GM03348 (cell line): ENCODE data around the gene FBLN2.

Experiments
- DNase-seq: peaks from one replicate; pipeline ENCODE4 v3.0.0; 2012; ENCODE audit warnings: low spot score

FBLN2 gene

GRCh38 chr3:13582366-13583250, 33.7 kb downstream of the FBLN2 start:
- DNase-seq = no peak

DNA sequence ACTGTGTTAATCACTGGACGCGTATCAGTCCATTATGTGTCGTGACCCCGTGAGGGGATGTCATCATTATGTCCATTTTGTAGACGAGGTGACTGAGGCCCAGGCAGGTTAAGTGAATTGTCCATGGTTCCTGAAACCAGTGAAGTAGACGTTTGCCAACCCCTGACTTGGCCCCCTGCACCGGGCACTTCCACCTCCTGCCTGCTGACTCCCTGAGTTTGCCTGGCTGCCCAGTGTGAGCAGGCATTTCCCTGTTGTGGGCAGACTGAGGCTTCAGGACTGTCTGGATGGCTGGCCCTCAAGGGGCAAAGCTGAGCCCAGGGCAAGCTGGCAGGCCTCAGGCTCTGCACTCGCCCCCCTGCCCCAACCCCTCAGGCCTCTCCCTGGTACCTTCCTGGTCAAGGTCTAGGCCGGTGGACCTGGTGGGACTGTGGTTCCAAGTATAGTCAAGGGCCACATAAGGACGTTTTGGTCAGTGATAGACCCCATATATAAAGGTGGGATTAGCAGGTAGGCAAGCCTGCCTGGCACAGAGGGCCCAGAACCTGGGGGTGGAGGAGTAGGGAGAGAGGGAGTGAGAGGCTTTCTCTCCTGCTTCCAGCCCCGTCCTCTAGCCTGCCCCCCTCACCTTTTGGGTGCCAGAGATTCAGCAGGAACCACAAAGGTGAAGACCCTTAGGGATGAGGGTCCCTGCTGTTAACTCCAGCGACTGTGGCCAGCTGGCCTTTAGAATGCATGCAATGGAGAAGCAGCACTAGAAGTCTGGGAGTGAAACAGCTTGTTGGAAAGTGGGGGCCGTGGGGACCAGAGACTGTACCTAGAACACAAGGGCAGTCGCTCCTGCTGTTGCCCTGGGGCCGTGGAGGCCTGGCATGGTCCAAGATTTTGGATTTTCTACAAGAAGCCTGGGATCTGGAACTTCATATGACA, 34.6 kb downstream of the FBLN2 start:
- DNase-seq = no peak

- no peak for DNase-seq
Measured at GRCh38 chr3:13584427-13584891, 35.5 kb downstream of the FBLN2 start.

GRCh38 chr3:13584901-13585300, 36.0 kb downstream of the FBLN2 start:
- no peak for DNase-seq

DNA sequence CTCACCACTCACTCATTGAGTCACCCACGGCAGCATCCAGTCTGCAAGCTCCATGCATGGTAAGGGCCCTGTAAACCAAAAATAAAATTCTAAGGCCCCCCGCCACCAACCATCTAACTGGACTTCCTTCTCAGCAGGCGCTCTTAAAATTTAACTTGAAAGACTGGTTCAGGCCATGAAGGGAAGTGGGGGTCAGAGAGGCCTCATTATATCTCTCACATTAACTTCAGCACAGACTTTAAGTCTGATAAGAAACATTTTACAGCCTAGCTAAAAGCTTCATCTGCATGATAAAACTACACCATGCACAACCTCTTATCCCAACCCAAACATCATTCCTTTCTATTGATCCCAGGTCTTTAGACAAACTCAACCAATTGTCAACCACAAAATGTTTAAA, 38.5 kb downstream of the FBLN2 start:
- DNase-seq = no peak

DNA sequence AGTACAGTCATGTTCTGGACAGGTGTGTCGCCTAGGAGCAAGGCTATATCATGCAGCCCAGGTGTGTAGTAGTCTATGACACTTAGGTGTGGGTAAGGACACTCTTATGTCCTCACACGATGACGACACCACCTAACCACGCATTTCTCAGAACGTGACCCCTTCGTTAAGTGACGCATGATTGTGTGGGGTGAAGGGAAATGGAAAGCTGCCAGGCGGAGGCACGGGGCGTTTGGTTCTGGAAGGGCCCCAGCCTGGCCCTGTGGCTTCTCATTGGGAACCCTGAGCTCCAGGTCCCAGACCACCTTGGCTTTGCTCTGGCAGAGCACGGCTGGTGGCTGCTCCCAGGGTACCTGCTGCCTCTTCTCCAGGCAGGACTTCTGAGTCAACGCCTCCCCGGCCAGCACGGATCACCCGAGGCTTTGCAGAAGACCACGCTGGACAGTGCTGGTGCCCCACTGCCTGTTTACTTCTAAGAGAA, 39.3 kb downstream of the FBLN2 start:
- DNase-seq = no peak

GRCh38 chr3:13588993-13589392, 40.1 kb downstream of the FBLN2 start:
- no peak for DNase-seq

- no peak for DNase-seq
Measured at GRCh38 chr3:13590841-13591520, 42.1 kb downstream of the FBLN2 start.

DNA sequence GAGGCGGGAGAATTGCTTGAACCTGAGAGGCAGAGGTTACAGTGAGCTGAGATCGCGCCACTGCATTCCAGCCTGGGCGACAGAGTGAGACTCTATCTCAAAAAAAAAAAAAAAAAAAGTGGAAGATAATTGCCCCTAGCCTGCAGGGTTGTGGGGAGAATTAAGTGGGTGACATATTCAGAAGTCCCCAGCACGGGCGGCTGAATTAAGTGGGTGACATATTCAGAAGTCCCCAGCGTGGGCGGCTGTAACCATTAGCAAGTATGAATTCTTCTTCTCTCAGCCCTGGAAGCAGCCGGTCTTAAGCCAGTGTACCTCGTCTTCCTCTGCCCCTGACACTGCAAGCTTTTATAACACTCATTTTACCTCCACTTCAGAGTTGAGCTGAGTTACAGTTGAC, 44.7 kb downstream of the FBLN2 start:
- DNase-seq = no peak

GRCh38 chr3:13594146-13594545, 45.2 kb downstream of the FBLN2 start:
- no peak for DNase-seq

DNA sequence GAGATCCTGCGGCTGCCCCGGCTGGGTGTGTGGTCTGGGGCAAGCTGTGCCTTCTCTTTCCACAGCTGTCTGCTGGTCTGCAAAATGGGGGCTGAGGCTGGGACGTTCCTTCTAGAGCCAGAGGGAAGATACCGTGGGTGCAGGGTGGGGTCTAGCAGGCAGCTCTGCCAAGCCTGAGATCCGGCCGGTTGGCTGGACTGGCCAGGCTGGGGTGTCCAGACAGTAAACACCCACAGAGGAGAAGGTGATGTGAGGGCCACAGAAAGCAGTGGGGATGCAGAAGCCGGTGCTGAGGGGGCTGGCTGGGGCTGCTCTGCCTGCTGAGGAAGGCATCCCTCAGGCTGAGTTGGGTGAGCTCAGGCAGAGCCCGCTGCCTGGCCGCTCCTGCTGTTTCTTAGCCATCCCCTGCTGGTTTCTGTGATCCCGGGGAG, 46.1 kb downstream of the FBLN2 start:
- DNase-seq = no peak

- DNase-seq = no peak
Measured at GRCh38 chr3:13595485-13595884, 46.6 kb downstream of the FBLN2 start.

DNA sequence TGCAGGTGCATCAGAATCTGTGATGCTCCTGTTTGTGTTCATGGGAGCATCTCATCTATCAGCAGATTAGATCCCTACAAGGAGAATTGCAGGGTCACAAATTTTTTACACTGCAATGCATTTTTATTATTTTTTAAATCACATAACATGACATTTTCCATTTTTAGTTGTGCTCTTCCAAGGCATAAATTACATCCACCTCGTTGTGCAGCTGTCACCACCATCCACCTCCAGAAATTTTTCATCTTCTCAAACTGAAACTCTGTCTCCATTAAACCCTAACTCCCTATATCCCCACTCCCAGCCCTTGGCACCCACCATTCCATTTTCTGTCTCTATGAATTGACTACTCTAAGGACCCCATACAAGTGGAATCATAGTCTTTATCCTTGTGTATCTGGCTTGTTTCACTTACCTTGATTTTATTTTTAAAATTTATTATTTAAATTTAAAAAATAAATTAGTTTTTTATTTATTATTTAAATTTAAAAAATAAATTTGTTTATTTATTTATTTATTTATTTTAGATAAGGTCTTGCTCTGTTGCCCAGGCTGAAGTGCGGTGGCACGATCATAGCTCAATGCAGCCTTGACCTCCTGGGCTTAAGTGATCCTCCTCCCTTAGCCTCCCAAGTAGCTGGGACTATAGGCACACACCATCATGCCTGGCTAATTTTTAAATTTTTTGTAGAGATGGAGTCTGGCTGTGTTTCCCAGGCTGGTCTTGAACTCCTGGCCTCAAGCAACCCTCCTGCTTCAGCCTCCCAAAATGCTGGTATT, 47.7 kb downstream of the FBLN2 start:
- no peak for DNase-seq

- DNase-seq = no peak
Measured at GRCh38 chr3:13597661-13598060, 48.7 kb downstream of the FBLN2 start.

DNA sequence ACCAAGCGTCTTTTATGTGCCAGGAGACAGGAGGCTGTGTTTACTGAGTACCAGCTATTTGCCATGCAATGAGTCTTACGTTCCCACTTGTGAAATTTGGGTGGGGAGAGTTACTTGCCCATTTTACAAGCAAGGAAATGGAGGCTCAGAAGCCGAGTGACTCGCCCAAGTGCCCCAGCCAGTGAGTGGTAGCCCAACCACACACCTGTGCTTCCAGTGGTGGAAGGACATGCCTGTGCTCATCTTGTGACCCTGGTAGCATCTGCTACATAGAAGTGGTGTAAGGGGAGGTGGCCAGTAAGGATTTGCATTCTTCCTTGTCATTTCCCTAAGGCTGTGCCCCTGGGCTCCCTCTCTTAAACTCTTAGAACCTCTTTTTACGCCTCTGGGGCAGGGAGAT, 49.3 kb downstream of the FBLN2 start:
- DNase-seq = no peak

- peak; percentile 65 for DNase-seq
Measured at GRCh38 chr3:13598926-13599886, 50.3 kb downstream of the FBLN2 start.

DNA sequence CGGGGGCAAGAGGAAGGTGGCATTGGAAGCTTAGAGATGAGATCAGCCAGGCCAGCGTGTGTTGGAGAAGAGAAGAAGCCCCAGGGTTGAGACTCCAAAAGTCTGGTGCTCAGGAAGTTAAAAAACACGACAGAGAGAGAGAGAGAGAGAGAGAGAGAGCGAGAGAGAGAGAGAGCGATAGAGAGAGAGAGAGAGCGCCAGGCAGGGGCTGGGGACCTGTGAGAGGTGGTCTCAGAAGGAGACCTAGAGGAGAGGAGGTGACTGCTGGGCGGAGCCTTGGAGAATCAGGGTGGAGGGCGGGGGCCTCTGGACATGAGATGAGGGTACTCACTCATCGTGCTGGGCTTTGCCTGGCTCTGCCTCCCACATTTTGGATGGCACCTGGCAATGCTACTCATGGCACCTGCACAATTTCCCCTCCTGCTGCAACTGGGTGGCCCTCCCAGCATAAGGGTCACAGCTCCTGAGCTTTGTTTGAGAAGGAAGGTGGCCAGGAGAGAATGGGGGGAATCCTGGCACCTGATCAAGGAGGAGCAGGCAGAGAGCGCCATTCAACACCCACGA, 51.0 kb downstream of the FBLN2 start:
- no peak for DNase-seq

GRCh38 chr3:13600950-13601691, 52.2 kb downstream of the FBLN2 start:
- DNase-seq = peak; percentile 65

GRCh38 chr3:13601692-13602080, 52.8 kb downstream of the FBLN2 start:
- DNase-seq = no peak
